HG02938 (cell line): ENCODE measurements around the gene RAP1GAP2.
"Not testable (repeated sequence)": the region's sequence is repeated elsewhere in the genome, so short reads cannot be mapped to it uniquely, and the experiment has no call there.

Experiments
- ATAC-seq: cut with Tn5 transposase; IDR thresholded peaks from one replicate; pipeline ENCODE4 v1.9.1; 2021; ENCODE audit warnings: mild to moderate bottlenecking, moderate library complexity; ENCODE audit not compliant: unreplicated experiment

RAP1GAP2 gene

DNA sequence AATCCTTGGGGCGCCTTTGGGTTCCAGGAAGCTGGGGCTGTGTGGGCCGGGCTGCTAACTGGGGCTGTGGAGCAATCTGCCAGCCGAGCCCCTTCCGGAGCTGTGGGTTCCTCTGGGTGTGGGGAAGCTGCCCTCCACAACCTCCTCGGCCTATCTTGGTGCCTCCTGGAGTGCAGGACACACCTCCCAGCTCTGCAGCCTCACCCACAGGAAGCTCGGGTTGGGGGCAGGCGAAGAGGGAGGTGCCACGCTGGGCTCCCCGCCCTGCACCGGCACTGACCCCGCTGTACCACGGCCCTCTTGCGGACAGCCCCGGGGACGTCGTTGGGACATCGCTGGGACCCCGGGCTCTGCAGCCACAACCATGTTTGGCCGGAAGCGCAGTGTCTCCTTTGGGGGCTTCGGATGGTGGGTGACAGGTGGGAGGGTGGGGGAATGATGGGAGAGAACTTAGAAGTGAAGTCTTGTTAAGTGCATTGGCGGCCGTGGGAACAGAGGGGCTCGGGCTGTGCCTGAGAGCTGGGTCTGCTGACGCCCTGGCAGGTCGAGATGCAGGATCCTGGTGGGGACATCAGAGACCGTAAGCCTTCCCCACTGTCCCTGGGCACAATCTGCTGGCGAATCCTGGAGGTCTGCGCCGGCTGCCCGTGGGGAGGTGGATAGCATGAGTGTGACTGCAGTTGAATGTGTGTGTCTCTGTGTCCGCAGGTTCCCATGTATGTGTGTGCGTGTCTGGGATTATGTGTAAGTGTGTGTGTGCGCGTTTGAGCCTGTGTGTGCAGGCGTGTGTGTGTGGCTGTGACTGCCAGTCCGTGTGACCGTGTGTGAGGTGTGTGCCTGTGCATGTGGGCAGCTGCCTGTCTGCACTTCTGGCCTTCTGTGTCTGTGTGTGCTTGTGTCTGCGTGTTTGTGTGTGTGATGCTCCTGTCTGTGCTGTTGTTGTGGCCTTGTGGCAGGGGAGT is at the start of gene RAP1GAP2:
TSS of gene RAP1GAP2 (plus strand) at position 275 of the 962 bp plus-strand sequence. CDS start at position 365, 90 bp downstream.
- no peak for ATAC-seq

- ATAC-seq = no peak
These were observed 47.0 kb upstream of the RAP1GAP2 start, which contains the start of gene CCDC92B for GRCh38 chr17:2749058-2749783. TSS of gene CCDC92B (minus strand) at chr17:2749652. CDS start at chr17:2735145, 14,507 bp downstream.

DNA sequence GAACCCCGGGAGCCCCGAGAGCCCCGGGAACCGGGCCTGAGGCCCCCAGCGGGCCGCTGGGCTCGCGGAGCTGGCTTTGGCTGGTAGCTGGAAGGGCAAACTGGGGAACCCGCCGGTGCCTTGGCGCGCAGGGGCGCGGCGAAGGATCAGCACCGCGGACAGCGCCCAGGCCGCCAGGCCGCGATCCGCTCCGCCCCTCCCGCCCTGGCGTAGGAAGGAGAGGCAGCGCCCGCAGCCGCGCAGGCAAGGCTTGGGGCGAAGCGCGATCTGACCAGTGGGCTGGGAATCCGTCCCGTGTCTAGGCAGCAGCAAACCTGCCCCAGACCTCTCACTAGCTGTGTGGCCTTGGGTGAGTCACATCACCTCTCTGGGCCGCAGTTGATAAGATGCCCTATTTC is 46.5 kb upstream of the RAP1GAP2 start:
- ATAC-seq = no peak

- ATAC-seq = no peak
These were observed 45.5 kb upstream of the RAP1GAP2 start for GRCh38 chr17:2750721-2751120.

- no peak for ATAC-seq
These were observed 44.7 kb upstream of the RAP1GAP2 start for GRCh38 chr17:2751491-2751890.

GRCh38 chr17:2755891-2756724 is 40.1 kb upstream of the RAP1GAP2 start:
- no peak for ATAC-seq

DNA sequence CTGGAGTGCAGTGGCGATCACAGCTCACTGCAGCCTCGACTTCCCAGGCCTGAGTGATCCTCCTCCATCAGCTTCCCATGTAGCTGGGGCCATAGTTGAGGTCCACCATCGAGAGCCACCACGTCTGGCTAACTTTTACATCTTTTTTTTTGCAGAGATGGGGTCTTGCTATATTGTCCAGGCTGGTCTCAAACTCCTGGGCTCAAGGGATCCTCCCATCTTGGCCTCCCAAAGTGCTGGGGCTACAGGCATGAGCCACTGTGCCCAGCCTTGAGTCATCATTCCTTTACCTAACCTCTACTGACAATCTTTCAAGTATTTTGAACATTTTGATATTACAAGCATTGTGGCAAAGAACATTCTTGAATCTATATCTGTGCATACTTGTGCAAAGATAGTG is 37.4 kb upstream of the RAP1GAP2 start:
- ATAC-seq = no peak

DNA sequence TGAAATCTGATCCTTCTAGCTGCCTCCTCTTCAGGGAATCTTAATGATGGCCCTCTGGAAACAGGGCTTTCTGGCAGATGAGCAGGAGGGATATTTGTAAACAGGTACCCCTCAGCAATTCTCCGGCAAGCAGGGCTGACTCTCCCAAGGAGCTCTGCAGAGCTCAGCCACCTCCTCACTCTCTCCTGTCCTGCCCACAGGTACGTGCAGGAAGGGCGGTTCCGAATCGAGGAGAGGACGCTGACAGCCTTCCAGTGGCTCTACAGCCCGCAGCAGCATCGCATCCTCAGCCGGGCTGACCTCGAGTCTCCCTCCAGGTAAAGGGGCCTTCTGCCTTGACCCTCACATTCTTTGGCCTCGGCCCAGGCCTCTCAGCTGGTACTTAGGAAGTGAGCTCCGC is 26.1 kb upstream of the RAP1GAP2 start:
- no peak for ATAC-seq

GRCh38 chr17:2775206-2775605 is 21.0 kb upstream of the RAP1GAP2 start:
- no peak for ATAC-seq

DNA sequence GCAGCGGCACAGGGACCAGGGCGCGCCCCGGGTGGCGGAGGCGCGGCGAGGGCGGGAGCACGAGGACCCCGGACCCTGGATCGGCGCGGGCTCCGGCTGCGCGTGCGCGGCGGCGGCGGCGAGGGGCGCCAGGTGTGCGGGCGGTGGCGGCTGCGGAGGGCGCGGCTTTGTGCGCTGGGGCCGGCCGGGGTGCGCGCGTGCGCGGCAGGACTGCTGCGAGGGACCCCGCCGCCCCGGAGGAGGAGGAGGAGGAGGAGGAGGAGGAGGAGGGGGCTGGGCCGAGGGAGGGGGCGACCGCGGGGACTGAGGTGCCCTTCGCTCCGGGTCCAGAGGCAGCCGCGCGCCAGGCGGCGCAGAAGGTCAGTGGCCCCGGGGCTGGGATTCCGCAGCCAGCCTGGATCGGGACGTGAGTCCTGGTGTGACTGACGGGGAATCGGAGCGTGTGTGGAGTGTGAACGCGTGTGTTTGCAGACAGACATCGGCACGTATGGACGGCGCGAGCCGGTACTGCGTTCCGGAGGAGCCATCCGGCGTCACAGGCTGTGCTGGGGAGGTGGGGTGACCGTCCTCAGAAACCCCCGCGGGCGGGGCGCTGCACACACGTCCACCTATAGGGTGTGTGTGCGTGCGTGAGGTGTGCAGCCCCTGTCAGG is 19.5 kb upstream of the RAP1GAP2 start:
- ATAC-seq = no peak

DNA sequence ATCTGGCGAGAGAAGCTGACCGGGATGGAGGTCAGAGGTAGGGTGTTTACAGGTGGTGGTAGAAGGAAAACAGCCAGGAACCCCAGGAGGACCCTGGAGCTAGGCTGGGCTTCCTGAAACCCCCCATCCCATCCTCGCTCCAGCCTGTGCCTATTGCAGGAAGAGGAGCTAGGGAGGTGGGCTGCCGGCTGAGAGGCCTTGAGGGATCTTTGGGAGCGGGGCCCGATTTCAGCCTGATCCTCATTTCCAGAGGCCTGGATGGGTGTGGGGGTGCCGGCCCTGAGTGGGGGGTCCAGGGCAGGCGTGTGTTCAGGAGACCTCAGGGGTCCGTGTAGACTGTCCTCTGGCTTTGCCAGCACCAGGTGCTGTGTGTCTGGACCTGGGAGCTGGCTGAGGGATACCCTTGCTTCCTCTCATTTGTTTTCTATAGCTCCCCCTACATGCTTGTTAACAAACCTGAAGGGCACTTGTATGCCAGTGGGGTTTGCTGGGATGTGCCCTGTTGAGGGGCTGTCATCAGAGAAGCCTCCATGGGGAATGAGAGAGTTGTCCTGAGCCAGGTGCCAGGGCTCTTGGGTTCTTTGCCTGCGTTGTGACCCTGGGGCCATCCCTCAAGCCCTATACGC is 18.9 kb upstream of the RAP1GAP2 start:
- ATAC-seq = no peak

DNA sequence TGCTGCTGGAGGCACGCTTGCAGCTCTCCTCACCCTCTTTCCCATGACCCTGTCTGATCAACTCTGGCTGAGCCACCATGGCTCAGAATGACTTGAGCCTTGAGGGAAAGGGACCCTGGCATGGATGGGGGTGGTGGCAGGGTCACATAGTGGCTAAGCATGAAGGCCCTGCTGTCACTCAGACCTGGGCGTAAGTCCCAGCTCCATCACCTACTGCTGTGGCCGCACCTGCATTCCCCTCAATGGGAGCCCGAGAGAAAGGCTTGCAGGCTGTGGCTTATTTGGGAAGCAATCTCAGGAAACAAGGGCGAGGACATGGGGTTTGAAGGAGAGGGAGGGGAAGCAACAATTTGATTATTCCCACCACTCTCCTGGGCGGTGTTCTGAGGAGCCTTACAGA is 17.7 kb upstream of the RAP1GAP2 start:
- ATAC-seq = no peak

DNA sequence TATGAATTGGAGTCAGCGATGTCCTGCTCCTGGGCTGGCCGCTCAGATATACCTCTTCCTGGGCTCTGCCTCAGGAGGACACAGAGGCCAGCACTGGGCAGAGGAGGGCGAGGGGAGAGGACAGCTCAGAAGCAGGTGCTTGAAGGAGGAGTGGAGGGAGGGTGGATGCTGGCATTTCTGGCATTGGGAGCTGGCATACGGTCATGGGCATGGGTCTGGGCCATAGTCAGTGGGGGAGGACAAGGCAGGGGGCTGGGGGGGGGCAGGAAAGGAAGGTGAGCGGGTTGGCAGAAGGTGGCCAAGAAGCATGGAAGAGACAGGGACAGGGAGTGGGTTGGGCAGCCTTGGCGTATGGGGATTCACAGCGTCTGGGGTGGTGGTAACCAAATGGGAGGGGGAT is 16.7 kb upstream of the RAP1GAP2 start:
- ATAC-seq = no peak

- ATAC-seq = no peak
These were observed 16.0 kb upstream of the RAP1GAP2 start for GRCh38 chr17:2780256-2780655.

GRCh38 chr17:2780931-2781454 is 15.2 kb upstream of the RAP1GAP2 start:
- ATAC-seq = no peak

DNA sequence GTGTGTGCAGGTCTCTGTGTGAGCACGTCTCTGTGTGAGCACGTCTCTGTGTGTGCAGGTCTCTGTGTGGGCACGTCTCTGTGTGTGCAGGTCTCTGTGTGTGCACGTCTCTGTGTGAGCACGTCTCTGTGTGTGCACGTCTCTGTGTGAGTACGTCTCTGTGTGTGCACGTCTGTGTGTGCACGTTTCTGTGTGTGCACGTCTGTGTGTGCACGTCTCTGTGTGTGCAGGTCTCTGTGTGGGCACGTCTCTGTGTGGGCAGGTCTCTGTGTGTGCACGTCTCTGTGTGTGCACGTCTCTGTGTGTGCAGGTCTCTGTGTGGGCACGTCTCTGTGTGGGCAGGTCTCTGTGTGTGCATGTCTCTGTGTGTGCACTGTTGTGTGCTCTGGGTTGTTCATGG is 14.6 kb upstream of the RAP1GAP2 start:
- ATAC-seq = not testable (repeated sequence)

GRCh38 chr17:2782055-2782454 is 14.2 kb upstream of the RAP1GAP2 start:
- ATAC-seq = no peak

DNA sequence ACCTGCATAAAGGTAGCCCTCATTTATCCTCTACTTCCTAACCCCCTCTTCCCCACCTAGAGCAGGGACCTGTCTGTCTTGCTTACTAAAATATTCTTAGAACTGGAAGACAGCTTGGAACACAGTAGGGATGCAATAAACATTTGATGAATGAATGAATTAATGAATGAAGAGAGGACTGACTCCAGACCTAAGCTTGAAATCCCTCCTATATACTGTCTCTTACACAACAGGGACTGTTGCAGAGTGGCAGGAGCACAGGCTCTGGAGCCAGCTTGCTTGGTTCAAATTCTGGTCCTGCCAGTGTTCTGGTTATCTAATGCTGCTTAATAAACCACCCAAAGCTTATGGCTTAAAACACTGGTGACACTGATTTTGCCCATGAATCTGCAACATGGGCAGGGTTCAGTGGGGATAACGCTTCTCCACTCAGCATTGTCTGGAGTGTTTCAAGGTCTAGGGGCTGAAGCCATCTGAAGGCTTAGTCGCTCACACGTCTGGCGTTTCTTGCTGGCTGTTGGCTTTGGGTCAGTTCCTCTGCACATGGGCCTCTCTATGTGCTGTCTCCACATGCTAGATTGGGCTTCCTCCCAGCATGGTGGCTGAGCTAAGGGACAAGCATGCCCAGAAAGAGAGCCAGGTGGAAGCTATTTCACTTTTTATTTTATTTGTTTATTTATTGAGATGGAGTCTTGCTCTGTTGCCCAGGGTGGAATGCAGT is 12.8 kb upstream of the RAP1GAP2 start:
- no peak for ATAC-seq

DNA sequence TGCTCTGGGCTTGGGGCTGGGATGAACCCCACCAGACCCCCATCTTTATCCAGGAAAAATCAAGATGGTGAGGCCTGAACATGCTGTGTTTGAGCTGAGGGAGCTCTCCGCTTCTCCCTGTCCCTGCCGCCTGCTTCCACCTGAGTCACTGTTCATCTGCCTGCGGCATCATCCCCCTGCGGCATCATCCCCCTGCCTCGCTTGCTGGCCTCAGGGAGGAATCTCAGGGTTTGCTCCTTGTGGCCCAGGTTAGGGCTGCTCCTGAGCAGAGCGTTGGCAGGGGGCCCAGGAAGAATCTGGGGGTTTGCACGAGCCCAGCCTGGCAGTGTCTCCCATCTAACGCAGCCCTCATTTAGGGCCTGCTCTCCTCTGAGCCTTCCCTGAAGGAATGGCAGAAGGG is 11.4 kb upstream of the RAP1GAP2 start:
- no peak for ATAC-seq
